Tracheal epithelial cell (primary cell): Measurements from ENCODE around the gene FAM219A. TPM values are rescaled to one million over a fixed set of nuclear protein-coding genes. Genes with fewer than 3 reads are reported as not detected.

Source experiments
- total RNA-seq: library from RNA; depleted of rRNA; stranded (reverse); fragments of >200 nt; gene quantifications from 2 replicates; pipeline ENCODE4 v1.2.1, GENCODE V29; 2014

The FAM219A gene, protein sequence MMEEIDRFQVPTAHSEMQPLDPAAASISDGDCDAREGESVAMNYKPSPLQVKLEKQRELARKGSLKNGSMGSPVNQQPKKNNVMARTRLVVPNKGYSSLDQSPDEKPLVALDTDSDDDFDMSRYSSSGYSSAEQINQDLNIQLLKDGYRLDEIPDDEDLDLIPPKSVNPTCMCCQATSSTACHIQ
- 3.2 and 7.7 TPM in 2 replicates for total RNA-seq

DNA sequence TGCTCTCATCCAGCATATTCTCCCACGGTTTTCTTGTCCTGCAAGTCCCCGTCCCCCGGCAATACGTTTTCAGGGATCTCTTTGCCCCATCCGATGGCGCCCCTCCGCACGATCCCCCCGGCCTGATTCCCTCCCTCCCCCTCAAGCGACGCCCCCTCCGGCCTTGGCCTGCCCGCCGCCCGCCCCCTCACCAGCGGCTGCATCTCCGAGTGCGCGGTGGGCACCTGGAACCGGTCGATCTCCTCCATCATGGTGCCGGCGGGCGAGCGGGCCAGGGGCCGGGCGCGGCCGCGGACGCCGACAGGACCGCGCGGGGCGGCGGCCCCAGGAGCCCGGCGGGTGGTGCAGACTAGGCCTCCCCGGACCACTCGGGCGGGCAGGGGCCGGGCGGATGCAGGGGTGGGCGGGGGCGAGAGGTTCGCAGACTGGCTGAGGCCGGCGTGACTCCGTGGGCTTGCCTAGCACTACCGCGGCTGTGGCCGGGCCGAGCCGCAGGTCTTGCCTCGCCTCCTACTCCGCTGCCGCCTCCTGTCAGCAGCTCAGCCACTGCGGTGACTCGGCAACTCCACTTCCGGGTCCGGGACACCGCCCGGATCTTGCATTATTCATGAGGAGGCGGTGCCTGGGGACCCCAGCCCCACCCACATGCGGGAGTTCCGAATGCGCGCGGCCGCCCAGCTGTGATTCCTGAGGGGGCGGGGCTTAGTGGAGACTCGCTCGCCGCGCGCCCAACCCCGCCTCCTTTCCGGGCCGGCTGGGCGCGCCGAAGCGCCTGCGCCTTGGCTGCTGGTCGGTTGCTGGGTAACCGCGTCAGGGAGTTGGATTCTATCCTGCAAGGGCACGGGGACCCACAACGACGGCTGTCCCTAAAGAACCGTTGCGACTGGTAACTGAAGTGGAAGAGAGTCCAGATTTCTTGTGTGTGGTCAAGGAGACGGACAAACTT, at the start of gene FAM219A, which contains the start of gene DNAI1:
TSS of gene FAM219A (minus strand) at position 558 of the 946 bp plus-strand sequence. CDS start at position 251, 307 bp downstream.
TSS of gene DNAI1 (plus strand) at position 793 of the 946 bp plus-strand sequence. CDS start 201 bp downstream, outside the sequence.

DNA sequence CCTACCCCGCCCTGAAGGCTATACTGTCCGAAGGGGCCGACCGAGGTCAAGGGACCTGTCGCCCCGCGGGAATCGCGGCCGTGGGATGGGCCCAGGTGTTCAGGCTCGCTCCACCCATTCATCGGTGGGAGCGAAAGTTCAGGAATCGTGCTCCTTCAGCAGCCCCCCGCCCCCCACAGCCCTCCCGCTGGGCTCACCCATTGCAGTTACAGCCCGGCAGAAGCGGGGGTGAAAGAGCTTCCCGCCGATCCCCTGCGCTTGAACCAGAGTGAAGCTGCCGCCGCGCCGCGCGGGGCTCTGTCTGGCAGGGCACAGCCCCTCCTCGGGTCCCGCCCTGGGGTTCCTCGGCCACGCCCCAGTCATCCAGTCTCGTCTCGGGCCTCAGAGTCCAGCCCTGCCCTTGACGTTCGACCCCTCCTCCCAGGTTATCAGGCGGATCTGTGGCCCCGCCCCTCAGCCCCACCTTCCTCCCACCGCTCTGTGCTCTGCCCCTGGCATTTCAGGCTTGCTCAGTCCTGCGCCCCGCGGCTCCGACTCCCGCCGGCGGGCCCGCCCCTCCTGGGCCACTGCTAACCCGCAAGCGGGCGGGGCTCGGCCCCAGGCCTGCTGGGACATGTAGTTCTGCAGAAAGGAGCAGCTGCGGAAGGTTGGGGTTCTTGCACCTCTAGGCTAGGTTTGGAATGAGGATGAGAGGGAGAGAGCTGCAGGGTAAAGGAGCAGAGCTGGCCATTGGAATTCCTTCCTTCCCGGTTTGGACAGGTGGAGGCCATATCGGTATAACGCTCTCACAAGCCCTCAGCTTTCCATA, 81.6 kb downstream of the FAM219A start, which contains the start of gene MYORG:
TSS of gene MYORG (minus strand) at position 303 of the 808 bp plus-strand sequence. CDS start 3,955 bp downstream, outside the sequence.

Other genes starting within 250 kb of the FAM219A start
- gene KIF24, start 129.3 kb downstream of the FAM219A start, total RNA-seq, result 0.43 and 0.48 TPM in 2 replicates
- gene NUDT2, start 129.0 kb downstream of the FAM219A start, total RNA-seq, result 27.0 and 63.5 TPM in 2 replicates
- 4.0 and 5.5 TPM in 2 replicates for gene MYORG, start 81.7 kb downstream of the FAM219A start, total RNA-seq
- gene DNAI1, start 235 bp upstream of the FAM219A start, total RNA-seq, result not detected in 2 replicates
- gene ENHO, start 64.4 kb upstream of the FAM219A start, total RNA-seq, result 0.48 TPM in 1 of 2 replicates, not detected in the other
- not detected in 2 replicates for gene CNTFR, start 131.2 kb upstream of the FAM219A start, total RNA-seq
- 27.7 and 38.6 TPM in 2 replicates for gene RPP25L, start 153.5 kb upstream of the FAM219A start, total RNA-seq
- 40.3 and 43.4 TPM in 2 replicates for gene DCTN3, start 161.9 kb upstream of the FAM219A start, total RNA-seq
- gene ARID3C, start 170.5 kb upstream of the FAM219A start, total RNA-seq, result 0.48 and 0.64 TPM in 2 replicates
- gene SIGMAR1, start 179.2 kb upstream of the FAM219A start, total RNA-seq, result 68.9 and 81.4 TPM in 2 replicates
- 16.4 and 22.4 TPM in 2 replicates for gene GALT, start 188.1 kb upstream of the FAM219A start, total RNA-seq
- gene IL11RA, start 193.6 kb upstream of the FAM219A start, total RNA-seq, result 1.7 and 1.9 TPM in 2 replicates
- gene CCL27, start 204.1 kb upstream of the FAM219A start, total RNA-seq, result not detected in 2 replicates
- gene CCL19, start 232.7 kb upstream of the FAM219A start, total RNA-seq, result not detected in 2 replicates